Esophagus muscularis mucosa (tissue), 4 donors: ENCODE measurements around the gene LARP4B. TPM values are rescaled to one million over a fixed set of nuclear protein-coding genes. Genes with fewer than 3 reads are reported as not detected.

Experiments
- DNase-seq: peaks from one replicate; pipeline ENCODE4 v3.0.0-alpha.2; 2017; ENCODE audit errors: extremely low spot score
- H3K27ac ChIP-seq, 4 donors: fragments of 200-600 bp; sonication (generic); replicated peaks in 1 of 4; 1 replicate in 3 of 4; 2 replicates in 1 of 4; pipeline ENCODE4 v1.5.1; 2016 to 2019; ENCODE audit warnings: mild to moderate bottlenecking in 1 of 4
- H3K27me3 ChIP-seq, 4 donors: fragments of 200-600 bp; sonication (generic); one replicate each; pipeline versions ENCODE4 v1.5.1 to v1.6.0; 2016 to 2019
- H3K36me3 ChIP-seq, 4 donors: fragments of 200-600 bp; sonication (generic); one replicate each; pipeline ENCODE4 v1.5.1; 2016 to 2019
- H3K4me1 ChIP-seq, 4 donors: fragments of 200-600 bp; sonication (generic); one replicate each; pipeline ENCODE4 v1.5.1; 2016 to 2019
- H3K4me3 ChIP-seq, 4 donors: fragments of 200-600 bp; sonication (generic); 1 replicate in 2 of 4; 2 replicates in 2 of 4; pipeline ENCODE4 v1.5.1; 2016 to 2019; ENCODE audit warnings: mild to moderate bottlenecking in 4 of 4, moderate library complexity in 1 of 4
- H3K9me3 ChIP-seq, 4 donors: fragments of 200-600 bp; sonication (generic); 1 replicate in 3 of 4; 2 replicates in 1 of 4; pipeline ENCODE4 v1.5.1; 2016 to 2019
- CTCF ChIP-seq, 3 experiments: fragments of 200-600 bp in 2 of 3; fragments of 450-650 bp in 1 of 3; sonication (generic) in 2 of 3; IDR thresholded peaks; one replicate each; pipeline ENCODE4 v1.5.1; 2017 to 2019; ENCODE audit warnings: antibody characterized with exemption in 3 of 3, mild to moderate bottlenecking in 2 of 3, moderate library complexity in 1 of 3
- EP300 ChIP-seq: sonication (generic); formaldehyde crosslinking; IDR thresholded peaks from one replicate; pipeline ENCODE4 v1.6.1; 2017; ENCODE audit warnings: antibody characterized with exemption
- POLR2A ChIP-seq: fragments of 450-650 bp; IDR thresholded peaks from one replicate; pipeline ENCODE4 v1.6.1; 2017; ENCODE audit warnings: antibody characterized with exemption, moderate library complexity, mild to moderate bottlenecking, low read depth
- POLR2AphosphoS5 ChIP-seq, 2 donors: sonication (generic); formaldehyde crosslinking; IDR thresholded peaks; one replicate each; pipeline ENCODE4 v1.6.1; 2017; ENCODE audit warnings: antibody characterized with exemption in 2 of 2
- WGBS: methylation state at CpG from one replicate; pipeline ENCODE4 v1.1.5; 2018; 5-methylcytosine and 5-hydroxymethylcytosine counted together
- intact Hi-C: fragments of 100-400 bp; cut with DNase I; formaldehyde crosslinking; loops from one replicate; pipeline ENCODE4 v1.15.1; 2023
- total RNA-seq, 4 donors: library from RNA; depleted of rRNA; stranded (reverse); fragments of >200 nt; gene quantifications; one replicate each; pipeline versions ENCODE4 v1.1.0 to v1.2.1, GENCODE V29; 2016

LARP4B gene
- total RNA-seq, 4 donors from 2014 or later = 35.6 to 43.1 (median 38.2) TPM

- H3K27ac ChIP-seq = no peak overlapping the region
- peaks cover 15 to 46% (median 21%) of the 10 kb centered on the region in 4 donors for H3K36me3 ChIP-seq
- no peaks in the 10 kb centered on the region for H3K27me3 ChIP-seq
- intact Hi-C loops = no loop called here
- 63% methylated on average over 6 of the region's 6 CpGs for WGBS
- H3K4me1 ChIP-seq = peaks cover 0 to 23% (median under 1%) of the 10 kb centered on the region in 4 donors
- no peak overlapping the region for H3K4me3 ChIP-seq
- no peak for DNase-seq
- no peaks in the 10 kb centered on the region for H3K9me3 ChIP-seq
- no peak for TF ChIP-seq POLR2AphosphoS5 (IDR thresholded peaks at IDR 0.05)
- TF ChIP-seq EP300 = no peak
- no peak for TF ChIP-seq CTCF (IDR thresholded peaks at IDR 0.05)
- no peak for TF ChIP-seq POLR2A
Measured at GRCh38 chr10:867807-868206, 63.7 kb downstream of the LARP4B start.

GRCh38 chr10:866577-866941, 64.9 kb downstream of the LARP4B start:
- TF ChIP-seq CTCF (IDR thresholded peaks at IDR 0.05) = no peak
- no peak for TF ChIP-seq POLR2A
- no peak for TF ChIP-seq EP300
- no peak for TF ChIP-seq POLR2AphosphoS5 (IDR thresholded peaks at IDR 0.05)
- no peak for DNase-seq
- H3K9me3 ChIP-seq = no peaks in the 10 kb centered on the region
- peaks cover 19 to 45% (median 24%) of the 10 kb centered on the region in 4 donors for H3K36me3 ChIP-seq
- WGBS = 70% methylated on average over 4 of the region's 4 CpGs
- intact Hi-C loops = no loop called here
- peaks cover 0 to 23% (median 0%) of the 10 kb centered on the region in 4 donors for H3K4me1 ChIP-seq
- H3K27ac ChIP-seq = no peak overlapping the region
- no peaks in the 10 kb centered on the region for H3K27me3 ChIP-seq
- H3K4me3 ChIP-seq = no peak overlapping the region

- whole genome bisulfite sequencing = 98% methylated on average over 8 of the region's 8 CpGs
- intact Hi-C loops = no loop called here
- no peak overlapping the region for H3K27ac ChIP-seq
Measured at GRCh38 chr10:865924-866576, 65.5 kb downstream of the LARP4B start.

GRCh38 chr10:865257-865656, 66.2 kb downstream of the LARP4B start:
- Histone ChIP-seq H3K27me3 (no peaks in the 10 kb centered on the region), H3K4me1 (peaks cover 0 to 23% (median 0%) of the 10 kb centered on the region in 4 donors), H3K36me3 (peaks cover 26 to 44% (median 28%) of the 10 kb centered on the region in 4 donors), H3K9me3 (no peaks in the 10 kb centered on the region), H3K27ac (no peak overlapping the region), H3K4me3 (no peak overlapping the region)
- no peak for DNase-seq
- WGBS = 98% methylated on average over 8 of the region's 8 CpGs
- intact Hi-C loops = no loop called here
- TF ChIP-seq CTCF (IDR thresholded peaks at IDR 0.05) (no peak), EP300 (no peak), POLR2AphosphoS5 (IDR thresholded peaks at IDR 0.05) (no peak), POLR2A (no peak)

More at GRCh38 chr10:865924-866576, 65.5 kb downstream of the LARP4B start:
- Histone ChIP-seq H3K27me3 (no peaks in the 10 kb centered on the region), H3K4me3 (no peak overlapping the region), H3K36me3 (peaks cover 19 to 44% (median 23%) of the 10 kb centered on the region in 4 donors), H3K9me3 (no peaks in the 10 kb centered on the region), H3K4me1 (peaks cover 0 to 23% (median 0%) of the 10 kb centered on the region in 4 donors)
- no peak for TF ChIP-seq CTCF (IDR thresholded peaks at IDR 0.05)
- no peak for TF ChIP-seq EP300
- TF ChIP-seq POLR2AphosphoS5 (IDR thresholded peaks at IDR 0.05) = no peak
- no peak for TF ChIP-seq POLR2A
- no peak for DNase-seq
